CD4-positive, alpha-beta T cell treated with Interleukin-15 for 4 hours (primary cell): ENCODE data around the gene PTX4.
"Not testable (repeated sequence)": the region's sequence is repeated elsewhere in the genome, so short reads cannot be mapped to it uniquely, and the experiment has no call there.

ENCODE experiments used
- DNase-seq: peaks from one replicate; pipeline ENCODE4 v3.0.0-alpha.2; 2020; ENCODE audit warnings: low spot score

The PTX4 gene

GRCh38 chr16:1443980-1444729 lies 44.6 kb downstream of the PTX4 start, which contains the start of gene CCDC154:
Gene CCDC154, minus strand, starts transcription at chr16:1444556. Its CDS starts 234 bp downstream, at chr16:1444322.
- no peak for DNase-seq

GRCh38 chr16:1443403-1443973 lies 45.3 kb downstream of the PTX4 start:
- DNase-seq = no peak

GRCh38 chr16:1442697-1443096 lies 46.0 kb downstream of the PTX4 start:
- DNase-seq = no peak

- DNase-seq = no peak
Observed at GRCh38 chr16:1441391-1441829, 47.3 kb downstream of the PTX4 start.

- not testable (repeated sequence) for DNase-seq
Observed at GRCh38 chr16:1439699-1440074, 49.1 kb downstream of the PTX4 start.

GRCh38 chr16:1439058-1439698 lies 49.6 kb downstream of the PTX4 start:
- DNase-seq = no peak

GRCh38 chr16:1438229-1439057 lies 50.3 kb downstream of the PTX4 start:
- no peak for DNase-seq

- no peak for DNase-seq
Observed at GRCh38 chr16:1437606-1438005, 51.1 kb downstream of the PTX4 start.

- no peak for DNase-seq
Observed at GRCh38 chr16:1436731-1437355, 51.9 kb downstream of the PTX4 start.

GRCh38 chr16:1435921-1436697 lies 52.6 kb downstream of the PTX4 start:
- DNase-seq = no peak
